GM12892 (cell line): ENCODE results near the gene NCAM1.

ENCODE experiments used
- DNase-seq: peaks from one replicate; pipeline ENCODE4 v3.0.0; 2011; ENCODE audit not compliant: insufficient read length
- FAIRE-seq: peaks from 2 replicates; lab custom pipeline; 2011; peaks lifted over from hg19 to GRCh38; lab: Jason Lieb, UNC
- POLR2A ChIP-seq: IDR thresholded peaks from 2 replicates; pipeline ENCODE4 v1.6.1; 2011; ENCODE audit warnings: low read depth, low read length, control low read depth
- POLR2AphosphoS5 ChIP-seq: IDR thresholded peaks from 2 replicates; pipeline ENCODE4 v1.6.1; 2011; ENCODE audit warnings: low read depth, low read length, control low read depth
- TAF1 ChIP-seq: IDR thresholded peaks from 2 replicates; pipeline ENCODE4 v1.6.1; 2011; ENCODE audit warnings: low read depth, mild to moderate bottlenecking, control low read depth, low read length, borderline replicate concordance

NCAM1 gene

GRCh38 chr11:113148652-113149051 lies 187.4 kb downstream of the NCAM1 start:
- FAIRE-seq, result no peak
- no peak for TF ChIP-seq POLR2A
- TF ChIP-seq POLR2AphosphoS5, result no peak
- no peak for TF ChIP-seq TAF1
- no peak for DNase-seq

GRCh38 chr11:113151521-113151920 lies 190.3 kb downstream of the NCAM1 start:
- FAIRE-seq (no peak), DNase-seq (no peak)
- TF ChIP-seq TAF1 (no peak), POLR2A (no peak), POLR2AphosphoS5 (no peak)

- FAIRE-seq (no peak), DNase-seq (no peak)
- TF ChIP-seq POLR2AphosphoS5, result no peak
- TF ChIP-seq POLR2A, result no peak
- no peak for TF ChIP-seq TAF1
These were observed 191.3 kb downstream of the NCAM1 start for GRCh38 chr11:113152500-113152899.

GRCh38 chr11:113153847-113154246 lies 192.6 kb downstream of the NCAM1 start:
- DNase-seq (no peak), FAIRE-seq (no peak)
- TF ChIP-seq TAF1 (no peak), POLR2A (no peak), POLR2AphosphoS5 (no peak)

- FAIRE-seq (no peak), DNase-seq (no peak)
- TF ChIP-seq TAF1, result no peak
- TF ChIP-seq POLR2AphosphoS5, result no peak
- TF ChIP-seq POLR2A, result no peak
These were observed 199.0 kb downstream of the NCAM1 start for GRCh38 chr11:113159988-113160807.

GRCh38 chr11:113160808-113161124 lies 199.5 kb downstream of the NCAM1 start:
- FAIRE-seq (no peak), DNase-seq (no peak)
- TF ChIP-seq POLR2A, result no peak
- no peak for TF ChIP-seq POLR2AphosphoS5
- TF ChIP-seq TAF1, result no peak

- no peak for FAIRE-seq
- no peak for DNase-seq
- TF ChIP-seq POLR2AphosphoS5 (no peak), TAF1 (no peak), POLR2A (no peak)
These were observed 200.7 kb downstream of the NCAM1 start for GRCh38 chr11:113161711-113162591.

- no peak for DNase-seq
- TF ChIP-seq POLR2AphosphoS5, result no peak
- TF ChIP-seq TAF1, result no peak
- no peak for FAIRE-seq
These were observed 201.4 kb downstream of the NCAM1 start for GRCh38 chr11:113162592-113162962.

GRCh38 chr11:113163291-113164030 lies 202.2 kb downstream of the NCAM1 start:
- DNase-seq (no peak), FAIRE-seq (no peak)

GRCh38 chr11:113166280-113166679 lies 205.1 kb downstream of the NCAM1 start:
- TF ChIP-seq TAF1 (no peak), POLR2A (no peak), POLR2AphosphoS5 (no peak)
- no peak for FAIRE-seq
- DNase-seq, result no peak

More at GRCh38 chr11:113163291-113164030, 202.2 kb downstream of the NCAM1 start:
- no peak for TF ChIP-seq POLR2AphosphoS5
- no peak for TF ChIP-seq TAF1
- TF ChIP-seq POLR2A, result no peak

GRCh38 chr11:113167599-113167998 lies 206.4 kb downstream of the NCAM1 start:
- DNase-seq (no peak), FAIRE-seq (no peak)

More at GRCh38 chr11:113167599-113167998, 206.4 kb downstream of the NCAM1 start:
- TF ChIP-seq POLR2AphosphoS5, result no peak
- no peak for TF ChIP-seq POLR2A
- TF ChIP-seq TAF1, result no peak
